Heart left ventricle (tissue), 16 donors: ENCODE results near the gene TSC1. TPM values are rescaled to one million over a fixed set of nuclear protein-coding genes. Genes with fewer than 3 reads are reported as not detected.
A peak's percentile ranks its signal among the peaks of the same experiment; 100 is the strongest.

ENCODE experiments used
- ATAC-seq, 4 donors: fragments of 200-7000 bp; cut with Tn5 transposase; one replicate each; pipeline ENCODE4 v1.9.1; 2020 to 2022; ENCODE audit warnings: moderate library complexity in 4 of 4, mild to moderate bottlenecking in 3 of 4, moderate number of reproducible peaks in 1 of 4
- DNase-seq, 5 donors: peaks; one replicate each; pipeline ENCODE4 v3.0.0-alpha.2; 2020
- H3K27ac ChIP-seq, 12 donors: fragments of 200-600 bp; sonication (generic) in 4 of 12; one replicate each; pipeline versions ENCODE4 v1.5.0 to v1.8.0; 2016 to 2022; ENCODE audit warnings: mild to moderate bottlenecking in 2 of 12
- H3K27me3 ChIP-seq, 9 donors: fragments of 200-600 bp; sonication (generic) in 2 of 9; one replicate each; pipeline versions ENCODE4 v1.5.1 to v1.8.0; 2016 to 2022; ENCODE audit warnings: mild to moderate bottlenecking in 3 of 9
- H3K36me3 ChIP-seq, 9 donors: fragments of 200-600 bp; sonication (generic) in 2 of 9; one replicate each; pipeline versions ENCODE4 v1.5.0 to v1.8.0; 2018 to 2022; ENCODE audit warnings: mild to moderate bottlenecking in 2 of 9
- H3K4me1 ChIP-seq, 12 donors: fragments of 200-600 bp; sonication (generic) in 4 of 12; one replicate each; pipeline versions ENCODE4 v1.5.0 to v1.8.0; 2016 to 2022; ENCODE audit warnings: mild to moderate bottlenecking in 3 of 12
- H3K4me3 ChIP-seq, 12 donors: fragments of 200-600 bp; sonication (generic) in 4 of 12; one replicate each; pipeline versions ENCODE4 v1.5.0 to v1.8.0; 2017 to 2022; ENCODE audit warnings: mild to moderate bottlenecking in 9 of 12, moderate library complexity in 4 of 12
- H3K9me3 ChIP-seq, 12 donors: fragments of 200-600 bp; sonication (generic) in 4 of 12; one replicate each; pipeline versions ENCODE4 v1.5.0 to v1.8.0; 2016 to 2022; ENCODE audit warnings: mild to moderate bottlenecking in 1 of 12
- POLR2A ChIP-seq, 2 donors: fragments of 450-650 bp; IDR thresholded peaks; one replicate each; pipeline ENCODE4 v1.6.1; 2017; ENCODE audit warnings: antibody characterized with exemption in 2 of 2, mild to moderate bottlenecking in 2 of 2, moderate library complexity in 2 of 2
- WGBS, 4 donors: extraction: QIAGEN DNeasy Blood & Tissue Kit in 2 of 4; methylation state at CpG; one replicate each; pipeline versions ENCODE4 v1.1.5 to v1.1.7; 2013 to 2018; 5-methylcytosine and 5-hydroxymethylcytosine counted together
- intact Hi-C, 10 donors: fragments of 100-400 bp; cut with DNase I; formaldehyde crosslinking; loops; one replicate each; pipeline versions ENCODE4 v1.11.1 to v1.14.2; 2022
- polyA plus RNA-seq, 2 donors: library from polyadenylated mRNA; stranded (reverse); fragments of 200-250 nt; gene quantifications; one replicate each; pipeline ENCODE4 v1.2.3, GENCODE V29; 2013
- total RNA-seq, 9 donors: library from RNA; depleted of rRNA in 2 of 9; stranded (reverse); fragments of >200 nt in 2 of 9; fragmentation: NEBNext Ultra II Directional in 3 of 9; extraction: Animal tissue kit (Norgen Biotek cat#: 25700) in 3 of 9; gene quantifications; one replicate each; pipeline versions ENCODE4 v1.1.0 to v1.2.4, GENCODE V29; 2016 to 2023
- TF ChIP-seq, protein P1 (sequence below), 12 donors: fragments of 200-600 bp; sonication (generic) in 4 of 12; IDR thresholded peaks; one replicate each; pipeline versions ENCODE4 v1.5.0 to v1.8.0; 2018 to 2022; ENCODE audit warnings: antibody characterized with exemption in 12 of 12, mild to moderate bottlenecking in 5 of 12
- donor health status: ischemic (EF 13 %, LVEDD 7.1; RV severe dilation, severe dysfunction).
- donor health status: healthy with polysubstance abuse.
- donor health status: DM: no; HTN: yes; CAD: no.
- donor health status: DM: no; HTN: no; CAD: no.
- donor health status: ischemic (EF 25% LVEDD 6.9; RV normal size, moderate dysfunction).
- donor health status: ischemic (EF 25% LVEDD 5.7; RV mildly dilated, moderate dysfunction).
- donor health status: healthy.
- donor health status: DM: yes; HTN: yes; CAD: no.
- donor health status: ischemic (EF 35%, LVEDD 5.7; RV mildly dilated, moderate dysfunction).
- donor health status: nonischemic (EF 11% LVEDD 7.7; RV severe dilation, severe dysfunction).
- donor health status: DM: yes; HTN: yes; CAD: no.
- donor health status: PGD.
- donor health status: ischemic (EF 29% LVEDD 5.4; RV normal size, mild dysfunction).
- donor health status: nonischemic (EF 23%, LVEDD 6.1; RV moderate dilation, normal function).

Gene TSC1
- total and polyA plus RNA-seq, 11 donors = 16.2 to 87.6 (median 52.9) TPM

DNA sequence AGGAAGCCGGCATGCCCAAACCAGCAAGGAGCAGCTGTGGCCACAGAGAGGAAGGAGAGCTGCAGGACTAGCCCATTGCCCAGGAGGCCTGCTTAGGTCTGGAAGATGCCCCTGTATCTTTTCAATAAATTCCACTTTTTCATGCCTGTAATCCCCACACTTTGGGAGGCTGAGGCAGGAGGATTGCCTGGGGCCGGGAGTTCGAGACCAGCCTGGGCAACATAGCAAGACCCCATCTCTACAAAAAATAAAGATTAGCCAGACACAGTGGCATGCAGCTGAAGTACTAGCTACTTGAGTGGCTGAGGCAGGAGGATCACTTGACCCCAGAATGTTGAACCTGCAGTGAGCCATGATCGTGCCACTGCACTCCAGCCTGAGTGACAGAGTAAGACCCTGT is 5.3 kb upstream of the TSC1 start:
- H3K4me3 ChIP-seq = no peak overlapping the region
- no peak overlapping the region for H3K27ac ChIP-seq
- intact Hi-C loops = no loop called here
- H3K27me3 ChIP-seq = no peaks in the 10 kb centered on the region
- H3K36me3 ChIP-seq = no peaks in the 10 kb centered on the region
- peaks cover 0 to 8% (median 2%) of the 10 kb centered on the region in 12 donors for H3K9me3 ChIP-seq
- peaks cover 0 to 15% (median 7%) of the 10 kb centered on the region in 12 donors for H3K4me1 ChIP-seq
- WGBS, 4 donors = 84 to 96% (median 93%) methylated on average over 4 of the region's 4 CpGs
- no peak for ATAC-seq
- DNase-seq = no peak
- TF ChIP-seq POLR2A (IDR thresholded peaks at IDR 0.05) = no peak
- TF ChIP-seq, protein P1, sequence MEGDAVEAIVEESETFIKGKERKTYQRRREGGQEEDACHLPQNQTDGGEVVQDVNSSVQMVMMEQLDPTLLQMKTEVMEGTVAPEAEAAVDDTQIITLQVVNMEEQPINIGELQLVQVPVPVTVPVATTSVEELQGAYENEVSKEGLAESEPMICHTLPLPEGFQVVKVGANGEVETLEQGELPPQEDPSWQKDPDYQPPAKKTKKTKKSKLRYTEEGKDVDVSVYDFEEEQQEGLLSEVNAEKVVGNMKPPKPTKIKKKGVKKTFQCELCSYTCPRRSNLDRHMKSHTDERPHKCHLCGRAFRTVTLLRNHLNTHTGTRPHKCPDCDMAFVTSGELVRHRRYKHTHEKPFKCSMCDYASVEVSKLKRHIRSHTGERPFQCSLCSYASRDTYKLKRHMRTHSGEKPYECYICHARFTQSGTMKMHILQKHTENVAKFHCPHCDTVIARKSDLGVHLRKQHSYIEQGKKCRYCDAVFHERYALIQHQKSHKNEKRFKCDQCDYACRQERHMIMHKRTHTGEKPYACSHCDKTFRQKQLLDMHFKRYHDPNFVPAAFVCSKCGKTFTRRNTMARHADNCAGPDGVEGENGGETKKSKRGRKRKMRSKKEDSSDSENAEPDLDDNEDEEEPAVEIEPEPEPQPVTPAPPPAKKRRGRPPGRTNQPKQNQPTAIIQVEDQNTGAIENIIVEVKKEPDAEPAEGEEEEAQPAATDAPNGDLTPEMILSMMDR (IDR thresholded peaks at IDR 0.05) = no peak

DNA sequence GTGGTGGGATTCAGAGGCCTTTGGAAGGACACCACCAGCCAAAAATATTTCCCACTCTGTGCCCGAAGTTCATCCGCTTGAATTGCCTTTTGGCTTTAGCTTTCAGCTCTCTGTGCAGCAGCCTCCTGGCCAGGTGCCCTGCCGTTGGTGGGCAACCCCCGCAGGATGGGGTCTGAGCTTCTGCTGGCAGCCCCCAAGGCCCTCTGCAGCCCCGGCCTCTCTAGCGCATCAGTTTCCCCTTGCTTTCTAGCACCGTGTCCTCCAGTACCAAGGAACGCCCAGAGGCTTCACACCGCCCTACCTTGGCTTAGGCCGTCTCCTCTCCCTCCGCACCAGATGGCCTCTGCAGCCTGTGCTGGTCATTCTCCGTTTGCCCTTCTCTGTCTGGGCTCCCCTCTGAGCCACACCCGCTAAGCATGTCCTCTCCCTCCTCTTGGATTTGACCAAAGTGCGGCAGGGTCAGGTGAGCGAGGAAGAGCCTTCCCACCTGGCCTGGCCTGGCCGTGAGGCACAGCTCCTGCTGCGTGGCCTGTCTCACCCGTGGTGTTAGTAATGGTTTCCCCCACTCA is 4.2 kb upstream of the TSC1 start:
- H3K27ac ChIP-seq = no peak overlapping the region
- H3K36me3 ChIP-seq = no peaks in the 10 kb centered on the region
- no peaks in the 10 kb centered on the region for H3K9me3 ChIP-seq
- WGBS, 4 donors = 83 to 87% (median 84%) methylated on average over 18 of the region's 18 CpGs
- ATAC-seq (no peak), DNase-seq (no peak)
- TF ChIP-seq, protein P1 (IDR thresholded peaks at IDR 0.05) = no peak
- no peak for TF ChIP-seq POLR2A (IDR thresholded peaks at IDR 0.05)
- no peak overlapping the region for H3K4me3 ChIP-seq
- peaks cover 0 to 18% (median 9%) of the 10 kb centered on the region in 12 donors for H3K4me1 ChIP-seq
- H3K27me3 ChIP-seq = no peaks in the 10 kb centered on the region
- intact Hi-C loops = no loop called here

DNA sequence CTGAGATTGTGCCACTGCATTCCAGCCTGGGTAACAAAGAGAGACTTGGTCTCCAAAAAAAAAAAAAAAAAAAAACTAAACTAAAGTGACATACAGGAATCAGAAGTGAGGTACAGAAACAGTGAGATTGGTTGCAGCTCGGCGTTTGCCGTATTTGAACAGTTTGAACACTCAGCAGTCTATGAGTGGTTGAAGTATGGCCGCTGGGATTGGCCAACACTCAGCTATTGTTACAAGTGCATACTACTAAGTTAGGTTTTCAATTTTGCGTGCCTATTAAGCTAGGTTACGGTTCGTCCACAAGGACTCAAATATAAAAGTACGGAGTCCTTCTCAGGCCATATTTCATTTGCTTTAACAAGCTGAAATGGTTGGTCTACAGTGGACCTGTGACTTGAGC is 3.3 kb upstream of the TSC1 start:
- H3K27ac ChIP-seq = no peak overlapping the region
- H3K4me1 ChIP-seq = peaks cover 0 to 26% (median 17%) of the 10 kb centered on the region in 12 donors
- no peak for ATAC-seq
- H3K9me3 ChIP-seq = no peaks in the 10 kb centered on the region
- TF ChIP-seq POLR2A (IDR thresholded peaks at IDR 0.05) = no peak
- TF ChIP-seq, protein P1 (IDR thresholded peaks at IDR 0.05) = no peak
- no peak for DNase-seq
- no peaks in the 10 kb centered on the region for H3K27me3 ChIP-seq
- no peaks in the 10 kb centered on the region for H3K36me3 ChIP-seq
- WGBS, 4 donors = 93 to 96% (median 95%) methylated on average over 8 of the region's 8 CpGs
- intact Hi-C loops = no loop called here
- no peak overlapping the region for H3K4me3 ChIP-seq

DNA sequence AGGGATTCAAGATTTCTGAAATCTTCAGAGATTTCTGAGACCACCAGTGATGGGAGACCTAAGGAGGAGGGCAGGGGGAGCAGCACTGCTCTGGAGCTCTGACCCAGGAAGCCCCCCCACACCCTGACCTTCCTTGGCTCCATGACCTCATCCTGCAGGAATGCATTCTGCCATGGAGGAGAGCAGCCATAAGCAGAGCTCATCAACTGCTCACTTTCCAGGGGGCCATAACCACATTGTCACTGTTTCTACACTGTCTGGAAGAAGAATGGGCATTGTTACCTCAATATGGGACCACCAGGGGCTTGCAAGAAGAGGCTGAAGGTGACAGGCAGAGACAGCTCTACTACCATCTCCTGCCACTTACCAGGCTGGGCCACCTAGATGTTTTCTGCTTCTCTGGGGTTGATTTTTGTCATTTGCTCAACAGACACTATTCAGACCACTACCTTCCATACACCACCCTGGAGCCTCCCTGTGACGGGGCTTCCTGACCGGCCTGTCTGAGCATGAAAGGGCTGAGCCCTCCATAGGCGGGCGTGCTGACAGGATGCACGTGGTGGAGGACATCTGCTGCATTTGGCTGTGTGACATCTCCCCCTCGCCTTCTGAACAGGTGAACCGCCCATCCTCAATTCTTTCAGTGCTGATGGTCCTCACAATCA is 2.3 kb upstream of the TSC1 start:
- TF ChIP-seq POLR2A (IDR thresholded peaks at IDR 0.05) = no peak
- TF ChIP-seq, protein P1 (IDR thresholded peaks at IDR 0.05) = no peak
- WGBS, 4 donors = 68 to 79% (median 73%) methylated on average over 7 of the region's 7 CpGs
- H3K27me3 ChIP-seq = no peaks in the 10 kb centered on the region
- DNase-seq = peak in 1 of 5 donors; percentile 15
- H3K4me3 ChIP-seq = no peak overlapping the region
- no peaks in the 10 kb centered on the region for H3K36me3 ChIP-seq
- H3K27ac ChIP-seq = peak overlapping the region in 1 of 12 donors; percentile 27
- H3K4me1 ChIP-seq = peaks cover 0 to 36% (median 23%) of the 10 kb centered on the region in 12 donors
- intact Hi-C loops = no loop called here
- no peak for ATAC-seq
- H3K9me3 ChIP-seq = no peaks in the 10 kb centered on the region
